ENCODE measurements around the gene LHPP.

- TF ChIP-seq USF2 (IDR thresholded peaks at IDR 0.05): no peak
- TF ChIP-seq CTCF (IDR thresholded peaks at IDR 0.05): no peak
- no peak for TF ChIP-seq ZFP36 (IDR thresholded peaks at IDR 0.05; ENCODE audit: borderline replicate concordance, partially characterized antibody)
- no peak for TF ChIP-seq MAFK (IDR thresholded peaks at IDR 0.05; ENCODE audit: partially characterized antibody)
- no peak for TF ChIP-seq POLR2A (IDR thresholded peaks at IDR 0.05; ENCODE audit: low read length)
- no peak for TF ChIP-seq KDM1A (IDR thresholded peaks at IDR 0.05; ENCODE audit: low read depth)
- TF ChIP-seq RFX5 (IDR thresholded peaks at IDR 0.05): no peak
Measured at GRCh38 chr10:124592101-124592500, 130.5 kb downstream of the LHPP start.
